IMR-90 (cell line): Measurements from ENCODE around the gene MAP3K3. TPM values are rescaled to one million over a fixed set of nuclear protein-coding genes. Genes with fewer than 3 reads are reported as not detected.

Experiments
- ATAC-seq: fragments of 200-7000 bp; cut with Tn5 transposase; 2 replicates; pipeline ENCODE4 v1.9.1; 2020; ENCODE audit warnings: low read depth, mild to moderate bottlenecking, moderate library complexity
- BruUV-seq: library from RNA; stranded (reverse); fragments of 400-500 nt; replicated peaks from 2 replicates; lab custom pipeline; 2021; lab: Mats Ljungman, UMichigan
- CTCF ChIA-PET: fragments of 300-600 bp; formaldehyde crosslinking; extraction: SDS; loops from one replicate; lab custom pipeline; 2021; ENCODE audit warnings: antibody characterized with exemption; lab: Yijun Ruan, JAX
- POLR2A ChIA-PET: fragments of 300-600 bp; sonication (Branson Sonifier 250); formaldehyde crosslinking; loops from one replicate; lab custom pipeline; 2022; ENCODE audit warnings: antibody characterized with exemption; ENCODE audit not compliant: unreplicated experiment; lab: Charles Lee
- DNase-seq: peaks from one replicate; pipeline ENCODE4 v3.0.0; 2013
- H2AFZ ChIP-seq: replicated peaks from 2 replicates; pipeline ENCODE3; 2013; ENCODE audit warnings: low read length, mild to moderate bottlenecking; ENCODE audit not compliant: poor library complexity
- H2AK5ac ChIP-seq: 2 replicates; pipeline ENCODE4 v1.6.1; 2013; ENCODE audit warnings: low read depth, low read length, inconsistent platforms
- H2AK9ac ChIP-seq: replicated peaks from 2 replicates; pipeline ENCODE3; 2013; ENCODE audit warnings: mild to moderate bottlenecking, low read depth, low read length, moderate library complexity; ENCODE audit not compliant: poor library complexity
- H2BK120ac ChIP-seq: 2 replicates; pipeline ENCODE4 v1.6.1; 2013; ENCODE audit warnings: low read depth, low read length, inconsistent platforms
- H2BK15ac ChIP-seq: 3 replicates; pipeline ENCODE4 v1.6.1; 2013; ENCODE audit warnings: low read depth, low read length, inconsistent platforms
- H2BK20ac ChIP-seq: 2 replicates; pipeline ENCODE4 v1.6.1; 2013; ENCODE audit warnings: low read depth, mild to moderate bottlenecking, inconsistent platforms, low read length, moderate library complexity
- H2BK5ac ChIP-seq: 2 replicates; pipeline ENCODE4 v1.6.1; 2013; ENCODE audit warnings: mild to moderate bottlenecking, low read depth, low read length, inconsistent platforms; ENCODE audit not compliant: poor library complexity, severe bottlenecking
- H3K14ac ChIP-seq: replicated peaks from 2 replicates; pipeline ENCODE4 v1.6.1; 2013; ENCODE audit warnings: low read depth, low read length, inconsistent platforms
- H3K18ac ChIP-seq: 2 replicates; pipeline ENCODE4 v1.6.1; 2013; ENCODE audit warnings: low read depth, low read length, control low read depth
- H3K23ac ChIP-seq: 2 replicates; pipeline ENCODE4 v1.6.1; 2013; ENCODE audit warnings: low read depth, low read length, inconsistent platforms
- H3K27ac ChIP-seq: 2 replicates; pipeline ENCODE4 v1.5.1; 2013; ENCODE audit warnings: mild to moderate bottlenecking, control low read depth, low read length; ENCODE audit not compliant: insufficient read depth
- H3K27me3 ChIP-seq: 2 replicates; pipeline ENCODE4 v1.6.1; 2013; ENCODE audit warnings: low read length; ENCODE audit not compliant: control insufficient read depth, insufficient read depth
- H3K36me3 ChIP-seq: 2 replicates; pipeline ENCODE4 v1.6.1; 2013; ENCODE audit warnings: low read length, mixed read lengths; ENCODE audit not compliant: control insufficient read depth, insufficient read depth
- H3K4ac ChIP-seq: 2 replicates; pipeline ENCODE4 v1.6.1; 2013; ENCODE audit warnings: low read depth, low read length, inconsistent platforms
- H3K4me1 ChIP-seq: 2 replicates; pipeline ENCODE4 v1.6.1; 2013; ENCODE audit warnings: low read length, mixed read lengths; ENCODE audit not compliant: control insufficient read depth, insufficient read depth
- H3K4me2 ChIP-seq: 2 replicates; pipeline ENCODE4 v1.6.1; 2013; ENCODE audit warnings: low read depth, mild to moderate bottlenecking, control low read depth, low read length, moderate library complexity
- H3K4me3 ChIP-seq: 2 replicates; pipeline ENCODE4 v1.5.1; 2013; ENCODE audit warnings: low read depth, mild to moderate bottlenecking, control low read depth, low read length, moderate library complexity; ENCODE audit not compliant: insufficient read depth
- H3K56ac ChIP-seq: 2 replicates; pipeline ENCODE4 v1.6.1; 2013; ENCODE audit warnings: low read length, inconsistent platforms; ENCODE audit not compliant: insufficient read depth; ENCODE audit errors: extremely low read depth
- H3K79me1 ChIP-seq, 2 experiments: 2 replicates each; pipeline ENCODE4 v1.6.1; 2013; ENCODE audit warnings: low read length in 2 of 2, inconsistent platforms in 1 of 2, low read depth in 1 of 2
- H3K9ac ChIP-seq: 2 replicates; pipeline ENCODE4 v1.6.1; 2013; ENCODE audit warnings: low read depth, low read length, control low read depth
- H3K9me1 ChIP-seq: 2 replicates; pipeline ENCODE4 v1.6.1; 2013; ENCODE audit warnings: low read length, inconsistent platforms; ENCODE audit not compliant: insufficient read depth
- H3K9me3 ChIP-seq: 2 replicates; pipeline ENCODE4 v1.6.1; 2013; ENCODE audit warnings: low read length; ENCODE audit not compliant: control insufficient read depth, insufficient read depth
- H4K20me1 ChIP-seq: 2 replicates; pipeline ENCODE4 v1.6.1; 2013; ENCODE audit warnings: low read length, inconsistent platforms; ENCODE audit not compliant: insufficient read depth
- H4K5ac ChIP-seq: 2 replicates; pipeline ENCODE4 v1.6.1; 2013; ENCODE audit warnings: mild to moderate bottlenecking, low read depth, low read length, control low read depth
- H4K8ac ChIP-seq, 2 experiments: 2 replicates each; pipeline ENCODE4 v1.6.1; 2013; ENCODE audit warnings: low read depth in 2 of 2, low read length in 2 of 2, control low read depth in 1 of 2, inconsistent platforms in 1 of 2
- H4K91ac ChIP-seq: 2 replicates; pipeline ENCODE4 v1.6.1; 2013; ENCODE audit warnings: low read depth, low read length, inconsistent platforms; ENCODE audit not compliant: insufficient read depth
- BHLHE40 ChIP-seq: fragments of 150-350 bp; IDR thresholded peaks from 2 replicates; pipeline ENCODE4 v1.6.1; 2016; ENCODE audit warnings: mild to moderate bottlenecking, low read depth, low read length
- CEBPB ChIP-seq: IDR thresholded peaks from 2 replicates; pipeline ENCODE4 v1.6.1; 2012; ENCODE audit warnings: low read depth, low read length, improper control_type of control experiment
- CHD1 ChIP-seq: IDR thresholded peaks from 2 replicates; pipeline ENCODE4 v1.6.1; 2012; ENCODE audit warnings: low read depth, low read length, improper control_type of control experiment
- FOS ChIP-seq: fragments of 150-350 bp; IDR thresholded peaks from 2 replicates; pipeline ENCODE4 v1.6.1; 2016; ENCODE audit warnings: low read depth, low read length
- MAFK ChIP-seq: IDR thresholded peaks from 2 replicates; pipeline ENCODE4 v1.6.1; 2012; ENCODE audit warnings: low read depth, low read length, improper control_type of control experiment
- MAZ ChIP-seq: IDR thresholded peaks from 2 replicates; pipeline ENCODE4 v1.6.1; 2012; ENCODE audit warnings: low read depth, mild to moderate bottlenecking, low read length, improper control_type of control experiment, moderate library complexity, borderline replicate concordance
- MXI1 ChIP-seq: IDR thresholded peaks from 2 replicates; pipeline ENCODE4 v1.6.1; 2012; ENCODE audit warnings: low read depth, mild to moderate bottlenecking, low read length, moderate library complexity, borderline replicate concordance
- NFE2L2 ChIP-seq: fragments of 150-350 bp; IDR thresholded peaks from 2 replicates; pipeline ENCODE4 v1.6.1; 2016; ENCODE audit warnings: low read depth, mild to moderate bottlenecking, low read length
- POLR2A ChIP-seq: IDR thresholded peaks from 2 replicates; pipeline ENCODE4 v1.6.1; 2012; ENCODE audit warnings: mild to moderate bottlenecking, low read depth, low read length
- RAD21 ChIP-seq: IDR thresholded peaks from 2 replicates; pipeline ENCODE4 v1.6.1; 2012; ENCODE audit warnings: low read length, improper control_type of control experiment
- RCOR1 ChIP-seq: IDR thresholded peaks from 2 replicates; pipeline ENCODE4 v1.6.1; 2012; ENCODE audit warnings: mild to moderate bottlenecking, low read length, improper control_type of control experiment; ENCODE audit not compliant: insufficient replicate concordance
- RFX5 ChIP-seq: IDR thresholded peaks from 2 replicates; pipeline ENCODE4 v1.8.0; 2012; ENCODE audit warnings: low read depth, mild to moderate bottlenecking, low read length, moderate library complexity
- SMC3 ChIP-seq: fragments of 150-350 bp; IDR thresholded peaks from 2 replicates; pipeline ENCODE4 v1.6.1; 2016; ENCODE audit warnings: low read depth, mild to moderate bottlenecking, antibody characterized with exemption, low read length, moderate library complexity
- WGBS, 2 experiments: methylation state at CpG; one replicate each; pipeline versions ENCODE4 v1.1.5 to v1.1.7; 2013; ENCODE audit warnings: missing lambda C conversion rate in 2 of 2; ENCODE audit not compliant: insufficient read length in 1 of 2; ENCODE audit errors: extremely low coverage in 2 of 2; 5-methylcytosine and 5-hydroxymethylcytosine counted together
- dilution Hi-C: fragments of 300-500 bp; cut with HindIII; formaldehyde crosslinking; loops from one replicate; pipeline ENCODE4 v1.14.3; 2018; ENCODE audit warnings: low sequenced_read_pairs; ENCODE audit not compliant: unreplicated experiment
- in situ Hi-C: fragments of 300-500 bp; cut with MboI; formaldehyde crosslinking; loops from 3 replicates; pipeline ENCODE4 v1.14.3; 2019; ENCODE audit warnings: low sequenced_read_pairs, inconsistent platforms, mixed read lengths
- intact Hi-C: fragments of 100-400 bp; cut with micrococcal nuclease; formaldehyde crosslinking; loops from 2 replicates; pipeline ENCODE4 v1.10.0; 2022
- polyA plus RNA-seq, 3 experiments: library from polyadenylated mRNA; depleted of rRNA; stranded (reverse); fragments of >200 nt; gene quantifications; 2 replicates each; pipeline ENCODE4 v1.2.3, GENCODE V29; 2012; ENCODE audit warnings: low replicate concordance in 1 of 3
- total RNA-seq: library from RNA; depleted of rRNA; stranded (reverse); fragments of >200 nt; gene quantifications from 2 replicates; pipeline ENCODE4 v1.2.3, GENCODE V29; 2012
- TF ChIP-seq, protein P1 (sequence below): fragments of 150-350 bp; IDR thresholded peaks from 2 replicates; pipeline ENCODE4 v1.6.1; 2016; ENCODE audit warnings: low read depth, mild to moderate bottlenecking, low read length, moderate library complexity, borderline replicate concordance
- TF ChIP-seq, protein P2 (sequence below): conservative IDR thresholded peaks from 2 replicates; pipeline ENCODE4 v1.5.1; 2012; ENCODE audit warnings: mild to moderate bottlenecking, low read depth, low read length, improper control_type of control experiment
- TF ChIP-seq, protein P3 (sequence below): fragments of 150-350 bp; IDR thresholded peaks from 2 replicates; pipeline ENCODE4 v1.6.1; 2017; ENCODE audit warnings: mild to moderate bottlenecking, antibody characterized with exemption, low read length, low read depth

The MAP3K3 gene
- total and polyA plus RNA-seq, 2 of the 4 experiments (the other 2 are of a cell fraction) = 19.1 to 25.6 TPM

DNA sequence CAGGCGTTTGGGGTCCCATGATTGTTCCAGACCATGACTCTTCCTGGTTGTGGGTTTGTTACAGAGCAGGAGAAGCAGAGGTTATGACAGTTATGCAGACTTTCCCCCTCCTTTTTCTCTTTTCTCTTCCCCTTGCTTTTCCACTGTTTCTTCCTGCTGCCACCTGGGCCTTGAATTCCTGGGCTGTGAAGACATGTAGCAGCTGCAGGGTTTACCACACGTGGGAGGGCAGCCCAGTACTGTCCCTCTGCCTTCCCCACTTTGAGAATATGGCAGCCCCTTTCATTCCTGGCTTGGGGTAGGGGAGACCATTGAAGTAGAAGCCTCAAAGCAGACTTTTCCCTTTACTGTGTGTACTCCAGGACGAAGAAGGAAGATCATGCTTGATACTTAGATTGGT lies 29.4 kb upstream of the MAP3K3 start:
- dilution Hi-C loops (no loop called here), in situ Hi-C loops (no loop called here), intact Hi-C loops (no loop called here)
- 0 out of 2 replicates have a peak, but pooled peaks cover 3% of the 10 kb centered on the region for H3K9me1 ChIP-seq
- no peak overlapping the region for H2BK120ac ChIP-seq
- no peak overlapping the region for H3K14ac ChIP-seq
- H2BK20ac ChIP-seq = no peak overlapping the region
- H3K4me1 ChIP-seq = no peaks in the 10 kb centered on the region
- TF ChIP-seq FOS = no peak
- TF ChIP-seq RFX5 = no peak
- no peak for TF ChIP-seq NFE2L2
- TF ChIP-seq SMC3 = no peak
- TF ChIP-seq CHD1 = no peak
- no peak for TF ChIP-seq MAZ
- TF ChIP-seq, protein P1, sequence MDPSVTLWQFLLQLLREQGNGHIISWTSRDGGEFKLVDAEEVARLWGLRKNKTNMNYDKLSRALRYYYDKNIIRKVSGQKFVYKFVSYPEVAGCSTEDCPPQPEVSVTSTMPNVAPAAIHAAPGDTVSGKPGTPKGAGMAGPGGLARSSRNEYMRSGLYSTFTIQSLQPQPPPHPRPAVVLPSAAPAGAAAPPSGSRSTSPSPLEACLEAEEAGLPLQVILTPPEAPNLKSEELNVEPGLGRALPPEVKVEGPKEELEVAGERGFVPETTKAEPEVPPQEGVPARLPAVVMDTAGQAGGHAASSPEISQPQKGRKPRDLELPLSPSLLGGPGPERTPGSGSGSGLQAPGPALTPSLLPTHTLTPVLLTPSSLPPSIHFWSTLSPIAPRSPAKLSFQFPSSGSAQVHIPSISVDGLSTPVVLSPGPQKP = no peak
- TF ChIP-seq BHLHE40 = no peak
- no peak for TF ChIP-seq MAFK
- no peak for TF ChIP-seq RAD21
- TF ChIP-seq MXI1 = no peak
- TF ChIP-seq, protein P2, sequence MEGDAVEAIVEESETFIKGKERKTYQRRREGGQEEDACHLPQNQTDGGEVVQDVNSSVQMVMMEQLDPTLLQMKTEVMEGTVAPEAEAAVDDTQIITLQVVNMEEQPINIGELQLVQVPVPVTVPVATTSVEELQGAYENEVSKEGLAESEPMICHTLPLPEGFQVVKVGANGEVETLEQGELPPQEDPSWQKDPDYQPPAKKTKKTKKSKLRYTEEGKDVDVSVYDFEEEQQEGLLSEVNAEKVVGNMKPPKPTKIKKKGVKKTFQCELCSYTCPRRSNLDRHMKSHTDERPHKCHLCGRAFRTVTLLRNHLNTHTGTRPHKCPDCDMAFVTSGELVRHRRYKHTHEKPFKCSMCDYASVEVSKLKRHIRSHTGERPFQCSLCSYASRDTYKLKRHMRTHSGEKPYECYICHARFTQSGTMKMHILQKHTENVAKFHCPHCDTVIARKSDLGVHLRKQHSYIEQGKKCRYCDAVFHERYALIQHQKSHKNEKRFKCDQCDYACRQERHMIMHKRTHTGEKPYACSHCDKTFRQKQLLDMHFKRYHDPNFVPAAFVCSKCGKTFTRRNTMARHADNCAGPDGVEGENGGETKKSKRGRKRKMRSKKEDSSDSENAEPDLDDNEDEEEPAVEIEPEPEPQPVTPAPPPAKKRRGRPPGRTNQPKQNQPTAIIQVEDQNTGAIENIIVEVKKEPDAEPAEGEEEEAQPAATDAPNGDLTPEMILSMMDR = no peak
- TF ChIP-seq, protein P3, sequence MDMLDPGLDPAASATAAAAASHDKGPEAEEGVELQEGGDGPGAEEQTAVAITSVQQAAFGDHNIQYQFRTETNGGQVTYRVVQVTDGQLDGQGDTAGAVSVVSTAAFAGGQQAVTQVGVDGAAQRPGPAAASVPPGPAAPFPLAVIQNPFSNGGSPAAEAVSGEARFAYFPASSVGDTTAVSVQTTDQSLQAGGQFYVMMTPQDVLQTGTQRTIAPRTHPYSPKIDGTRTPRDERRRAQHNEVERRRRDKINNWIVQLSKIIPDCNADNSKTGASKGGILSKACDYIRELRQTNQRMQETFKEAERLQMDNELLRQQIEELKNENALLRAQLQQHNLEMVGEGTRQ = no peak
- no peak for TF ChIP-seq RCOR1
- no peak for TF ChIP-seq POLR2A
- no peak for TF ChIP-seq CEBPB
- BruUV-seq = TSS peak; percentile 22
- ATAC-seq (no peak), DNase-seq (no peak)
- ChIA-PET CTCF (no interaction called here), POLR2A (interaction anchor here (0.7 kb wide), 1 partner anchor 77 kb away, joined by 3 read pairs; no protein-coding TSS in a partner anchor)
- H2AFZ ChIP-seq = no peak overlapping the region
- no peak overlapping the region for H3K27ac ChIP-seq
- no peak overlapping the region for H2BK5ac ChIP-seq
- H3K9ac ChIP-seq = no peak overlapping the region
- WGBS, 2 experiments = no CpG with 5 or more reads among the region's 3 CpGs
- no peak overlapping the region for H3K4me3 ChIP-seq
- H3K9me3 ChIP-seq = no peaks in the 10 kb centered on the region
- no peaks in the 10 kb centered on the region for H3K27me3 ChIP-seq
- H4K5ac ChIP-seq = no peak overlapping the region
- no peak overlapping the region for H2BK15ac ChIP-seq
- no peak overlapping the region for H3K23ac ChIP-seq
- H3K79me1 ChIP-seq = peaks cover 19 to 36% of the 10 kb centered on the region in 2 experiments; a peak in 3 of 4 replicates
- no peak overlapping the region for H4K91ac ChIP-seq
- no peaks in the 10 kb centered on the region for H4K20me1 ChIP-seq
- no peak overlapping the region for H4K8ac ChIP-seq
- H3K36me3 ChIP-seq = peaks cover 46% of the 10 kb centered on the region
- no peak overlapping the region for H2AK9ac ChIP-seq
- no peak overlapping the region for H2AK5ac ChIP-seq
- H3K4ac ChIP-seq = no peak overlapping the region
- no peak overlapping the region for H3K18ac ChIP-seq
- H3K56ac ChIP-seq = no peak overlapping the region
- no peak overlapping the region for H3K4me2 ChIP-seq
